H9 (cell line): ENCODE measurements around the gene KCNJ11. TPM values are rescaled to one million over a fixed set of nuclear protein-coding genes. Genes with fewer than 3 reads are reported as not detected.

ENCODE experiments used
- DNase-seq: peaks from one replicate; pipeline ENCODE4 v3.0.0-alpha.2; 2017
- H2AFZ ChIP-seq: one replicate; pipeline ENCODE4 v1.6.1; 2013; ENCODE audit warnings: mild to moderate bottlenecking, low read length, control low read depth, moderate library complexity
- H2AK5ac ChIP-seq: 2 replicates; pipeline ENCODE4 v1.6.1; 2013; ENCODE audit warnings: low read length, control low read depth, mixed read lengths; ENCODE audit not compliant: insufficient read length
- H2BK120ac ChIP-seq: one replicate; pipeline ENCODE4 v1.6.1; 2013; ENCODE audit warnings: low read depth, mild to moderate bottlenecking, low read length, control low read depth, inconsistent platforms; ENCODE audit not compliant: poor library complexity, severe bottlenecking
- H2BK12ac ChIP-seq: 2 replicates; pipeline ENCODE4 v1.6.1; 2013; ENCODE audit warnings: low read length, control low read depth, mixed read lengths, low read depth; ENCODE audit not compliant: insufficient read length
- H2BK15ac ChIP-seq: 2 replicates; pipeline ENCODE4 v1.6.1; 2013; ENCODE audit warnings: low read depth, low read length, control low read depth
- H2BK20ac ChIP-seq: one replicate; pipeline ENCODE4 v1.6.1; 2013; ENCODE audit warnings: low read depth, mild to moderate bottlenecking, low read length, control low read depth, inconsistent platforms; ENCODE audit not compliant: poor library complexity, severe bottlenecking
- H2BK5ac ChIP-seq: 2 replicates; pipeline ENCODE4 v1.6.1; 2013; ENCODE audit warnings: low read length, control low read depth, mixed read lengths; ENCODE audit not compliant: insufficient read length
- H3K14ac ChIP-seq: 2 replicates; pipeline ENCODE4 v1.6.1; 2013; ENCODE audit warnings: low read length, control low read depth; ENCODE audit not compliant: insufficient read depth
- H3K18ac ChIP-seq: 2 replicates; pipeline ENCODE4 v1.6.1; 2013; ENCODE audit warnings: low read depth, mild to moderate bottlenecking, mixed read lengths, low read length, control low read depth; ENCODE audit not compliant: insufficient read length
- H3K23ac ChIP-seq: 2 replicates; pipeline ENCODE4 v1.6.1; 2013; ENCODE audit warnings: low read length, control low read depth, mixed read lengths, low read depth; ENCODE audit not compliant: insufficient read length
- H3K23me2 ChIP-seq: 2 replicates; pipeline ENCODE4 v1.6.1; 2013; ENCODE audit warnings: low read depth, mild to moderate bottlenecking, mixed read lengths, low read length, control low read depth; ENCODE audit not compliant: insufficient read length, poor library complexity, severe bottlenecking
- H3K27ac ChIP-seq: 2 replicates; pipeline ENCODE4 v1.5.1; 2013; ENCODE audit warnings: low read length, control low read depth, mixed read lengths, low read depth; ENCODE audit not compliant: insufficient read length
- H3K27me3 ChIP-seq: 2 replicates; pipeline ENCODE4 v1.6.1; 2013; ENCODE audit warnings: low read length, control low read depth, inconsistent platforms; ENCODE audit not compliant: insufficient read depth
- H3K4ac ChIP-seq: 2 replicates; pipeline ENCODE4 v1.6.1; 2013; ENCODE audit warnings: low read depth, mild to moderate bottlenecking, control low read depth, inconsistent platforms, low read length, moderate library complexity
- H3K4me1 ChIP-seq: 2 replicates; pipeline ENCODE4 v1.6.1; 2013; ENCODE audit warnings: low read length, control low read depth, inconsistent platforms; ENCODE audit not compliant: insufficient read depth
- H3K4me2 ChIP-seq: 2 replicates; pipeline ENCODE4 v1.6.1; 2013; ENCODE audit warnings: low read length, control low read depth, mixed read lengths; ENCODE audit not compliant: insufficient read length, insufficient read depth
- H3K56ac ChIP-seq: 2 replicates; pipeline ENCODE4 v1.6.1; 2013; ENCODE audit warnings: low read depth, mild to moderate bottlenecking, mixed read lengths, low read length, control low read depth; ENCODE audit not compliant: insufficient read length
- H3K79me1 ChIP-seq: 2 replicates; pipeline ENCODE4 v1.6.1; 2013; ENCODE audit warnings: low read depth, mild to moderate bottlenecking, moderate library complexity, low read length, control low read depth, inconsistent platforms; ENCODE audit not compliant: insufficient read depth, poor library complexity, severe bottlenecking
- H3K79me2 ChIP-seq: 2 replicates; pipeline ENCODE4 v1.6.1; 2013; ENCODE audit warnings: low read length, control low read depth, inconsistent platforms; ENCODE audit not compliant: insufficient read depth
- H3K9ac ChIP-seq: 2 replicates; pipeline ENCODE4 v1.6.1; 2013; ENCODE audit warnings: low read length, control low read depth, mixed read lengths; ENCODE audit not compliant: insufficient read length; ENCODE audit errors: extremely low read depth
- H3K9me3 ChIP-seq: one replicate; pipeline ENCODE4 v1.6.1; 2013; ENCODE audit warnings: low read depth, low read length, inconsistent platforms; ENCODE audit not compliant: control insufficient read depth
- H3T11ph ChIP-seq: one replicate; pipeline ENCODE4 v1.6.1; 2013; ENCODE audit warnings: mild to moderate bottlenecking, low read length, control low read depth, inconsistent platforms
- H4K20me1 ChIP-seq: one replicate; pipeline ENCODE4 v1.6.1; 2013; ENCODE audit not compliant: control insufficient read depth, insufficient read length, insufficient read depth
- H4K5ac ChIP-seq: 2 replicates; pipeline ENCODE4 v1.6.1; 2013; ENCODE audit warnings: low read depth, mild to moderate bottlenecking, mixed read lengths, low read length, control low read depth; ENCODE audit not compliant: insufficient read length
- H4K8ac ChIP-seq: replicated peaks from 2 replicates; pipeline ENCODE4 v1.6.1; 2013; ENCODE audit warnings: low read length, control low read depth, mixed read lengths, low read depth; ENCODE audit not compliant: insufficient read length
- H4K91ac ChIP-seq: 2 replicates; pipeline ENCODE4 v1.6.1; 2013; ENCODE audit warnings: low read depth, mild to moderate bottlenecking, moderate library complexity, mixed read lengths, low read length, control low read depth; ENCODE audit not compliant: insufficient read length
- H3K27ac Mint-ChIP-seq, 3 experiments: 2 replicates in 2 of 3; 3 replicates in 1 of 3; pipeline ENCODE4 v1.8.0; 2020 to 2021; ENCODE audit warnings: mixed read lengths in 3 of 3, mild to moderate bottlenecking in 1 of 3, moderate library complexity in 1 of 3
- H3K27me3 Mint-ChIP-seq: 2 replicates; pipeline ENCODE4 v1.8.0; 2021; ENCODE audit warnings: low read depth, mild to moderate bottlenecking, moderate library complexity, mixed read lengths
- H3K36me3 Mint-ChIP-seq, 3 experiments: 2 replicates in 2 of 3; 3 replicates in 1 of 3; pipeline ENCODE4 v1.8.0; 2020 to 2021; ENCODE audit warnings: low read depth in 3 of 3, mixed read lengths in 3 of 3; ENCODE audit not compliant: insufficient read depth in 1 of 3
- H3K4me1 Mint-ChIP-seq, 2 experiments: 2 replicates each; pipeline ENCODE4 v1.8.0; 2020; ENCODE audit warnings: mixed read lengths in 2 of 2
- H3K4me3 Mint-ChIP-seq, 2 experiments: 2 replicates in 1 of 2; 3 replicates in 1 of 2; pipeline ENCODE4 v1.8.0; 2020 to 2021; ENCODE audit warnings: mild to moderate bottlenecking in 2 of 2, mixed read lengths in 2 of 2, moderate library complexity in 1 of 2
- H3K9me3 Mint-ChIP-seq, 2 experiments: 2 replicates in 1 of 2; 3 replicates in 1 of 2; pipeline ENCODE4 v1.8.0; 2020; ENCODE audit warnings: mild to moderate bottlenecking in 2 of 2, mixed read lengths in 2 of 2, moderate library complexity in 1 of 2
- CTCF ChIP-seq: fragments of 200-600 bp; sonication (generic); conservative IDR thresholded peaks from 3 replicates; pipeline ENCODE4 v1.8.0; 2021; ENCODE audit warnings: antibody characterized with exemption, mild to moderate bottlenecking
- WGBS: extraction: QIAGEN DNeasy Blood & Tissue Kit; methylation state at CpG from one replicate; pipeline ENCODE4 v1.1.7; 2013; ENCODE audit warnings: missing lambda C conversion rate, low lambda C conversion rate, mixed read lengths; ENCODE audit not compliant: insufficient read length; ENCODE audit errors: extremely low coverage; 5-methylcytosine and 5-hydroxymethylcytosine counted together
- total RNA-seq: library from RNA; stranded (reverse); gene quantifications from 2 replicates; pipeline ENCODE4 v1.2.1, GENCODE V29; 2021

KCNJ11 gene
- total RNA-seq, 1 experiment from 2014 or later: 2.3 TPM

GRCh38 chr11:17396598-17397310 is 8.3 kb upstream of the KCNJ11 start:
- no peak overlapping the region for H3K27ac Mint-ChIP-seq
- no peaks in the 10 kb centered on the region for H3K9me3 ChIP-seq
- no peak overlapping the region for H3K56ac ChIP-seq
- no peak overlapping the region for H2AK5ac ChIP-seq
- no CpG with 5 or more reads among the region's 22 CpGs for WGBS
- peaks cover 4% of the 10 kb centered on the region for H3K27me3 Mint-ChIP-seq
- H2BK15ac ChIP-seq: no peak overlapping the region
- no peaks in the 10 kb centered on the region for H3K79me2 ChIP-seq
- no peak overlapping the region for H3K4me3 Mint-ChIP-seq
- no peaks in the 10 kb centered on the region for H4K20me1 ChIP-seq
- TF ChIP-seq CTCF: no peak
- no peaks in the 10 kb centered on the region for H3K4me1 ChIP-seq
- no peak overlapping the region for H3K4me2 ChIP-seq
- H2BK5ac ChIP-seq: no peak overlapping the region
- no peak overlapping the region for H4K8ac ChIP-seq
- H3K23ac ChIP-seq: no peak overlapping the region
- H3K9ac ChIP-seq: no peak overlapping the region
- no peak overlapping the region for H3K14ac ChIP-seq
- no peak overlapping the region for H2BK12ac ChIP-seq
- H3K23me2 ChIP-seq: no peaks in the 10 kb centered on the region
- H2AFZ ChIP-seq: no peak overlapping the region
- H4K5ac ChIP-seq: no peak overlapping the region
- no peak overlapping the region for H4K91ac ChIP-seq
- no peak overlapping the region for H3K18ac ChIP-seq
- no peaks in the 10 kb centered on the region for H3K79me1 ChIP-seq
- H3K9me3 Mint-ChIP-seq: no peaks in the 10 kb centered on the region
- H2BK20ac ChIP-seq: no peak overlapping the region
- H3T11ph ChIP-seq: no peak overlapping the region
- H2BK120ac ChIP-seq: no peak overlapping the region
- no peak overlapping the region for H3K27ac ChIP-seq
- no peaks in the 10 kb centered on the region for H3K27me3 ChIP-seq
- H3K4me1 Mint-ChIP-seq: peaks cover 2 to 5% of the 10 kb centered on the region in 2 experiments; a peak in 1 of 4 replicates
- no peaks in the 10 kb centered on the region; a peak in 1 of 7 replicates for H3K36me3 Mint-ChIP-seq
- no peak overlapping the region for H3K4ac ChIP-seq
- no peak for DNase-seq
